CD14-positive monocyte (primary cell): ENCODE results near the gene TUBB6. TPM values are rescaled to one million over a fixed set of nuclear protein-coding genes. Genes with fewer than 3 reads are reported as not detected.

Source experiments
- DNase-seq, 3 donors: peaks; one replicate each; pipeline ENCODE4 v3.0.0-alpha.2; 2011 to 2022
- H2AFZ ChIP-seq: 2 replicates; pipeline ENCODE4 v1.6.0; 2012; ENCODE audit warnings: mild to moderate bottlenecking, low read depth, low read length, inconsistent platforms; ENCODE audit not compliant: insufficient read depth, poor library complexity, severe bottlenecking
- H3K27ac ChIP-seq, 2 donors: 1 replicate in 1 of 2; 2 replicates in 1 of 2; pipeline ENCODE4 v1.5.1; 2012 to 2013; ENCODE audit warnings: low read length in 2 of 2, control low read depth in 1 of 2, inconsistent platforms in 1 of 2, low read depth in 1 of 2, mild to moderate bottlenecking in 1 of 2
- H3K27me3 ChIP-seq, 2 donors: one replicate each; pipeline versions ENCODE4 v1.6.0 to v1.6.1; 2011 to 2013; ENCODE audit warnings: low read length in 2 of 2; ENCODE audit not compliant: control insufficient read depth in 2 of 2, insufficient read depth in 2 of 2
- H3K36me3 ChIP-seq, 2 donors: replicated peaks in 1 of 2; 1 replicate in 1 of 2; 2 replicates in 1 of 2; pipeline versions ENCODE4 v1.5.1 to v1.6.1; 2012 to 2013; ENCODE audit warnings: low read length in 2 of 2, control low read depth in 1 of 2, inconsistent platforms in 1 of 2, mild to moderate bottlenecking in 1 of 2; ENCODE audit not compliant: insufficient read depth in 2 of 2, control insufficient read depth in 1 of 2
- H3K4me1 ChIP-seq, 2 donors: 1 replicate in 1 of 2; 2 replicates in 1 of 2; pipeline versions ENCODE4 v1.5.1 to v1.6.1; 2012 to 2013; ENCODE audit warnings: low read length in 2 of 2, control low read depth in 1 of 2, inconsistent platforms in 1 of 2, mild to moderate bottlenecking in 1 of 2, moderate library complexity in 1 of 2; ENCODE audit not compliant: insufficient read depth in 2 of 2, control insufficient read depth in 1 of 2
- H3K4me2 ChIP-seq: replicated peaks from 2 replicates; pipeline ENCODE3; 2012; ENCODE audit warnings: low read length, moderate library complexity, mild to moderate bottlenecking; ENCODE audit not compliant: poor library complexity, severe bottlenecking; ENCODE audit errors: extremely low read depth
- H3K4me3 ChIP-seq, 3 experiments: fragments of 200-600 bp in 1 of 3; sonication (generic) in 1 of 3; replicated peaks in 1 of 3; 1 replicate in 2 of 3; 2 replicates in 1 of 3; pipeline ENCODE4 v1.5.1; 2011 to 2013; ENCODE audit warnings: low read length in 3 of 3, mild to moderate bottlenecking in 3 of 3, control low read depth in 2 of 3, low read depth in 2 of 3, inconsistent platforms in 1 of 3, moderate library complexity in 1 of 3
- H3K79me2 ChIP-seq: 2 replicates; pipeline ENCODE4 v1.6.0; 2012; ENCODE audit warnings: mild to moderate bottlenecking, control low read depth, inconsistent platforms, low read length, moderate library complexity; ENCODE audit not compliant: insufficient read depth
- H3K9ac ChIP-seq: 2 replicates; pipeline ENCODE4 v1.6.0; 2017; ENCODE audit warnings: low read length, mild to moderate bottlenecking; ENCODE audit not compliant: insufficient read depth, poor library complexity, severe bottlenecking
- H3K9me3 ChIP-seq, 2 donors: replicated peaks in 1 of 2; 1 replicate in 1 of 2; 2 replicates in 1 of 2; pipeline versions ENCODE4 v1.5.1 to v1.6.1; 2012 to 2013; ENCODE audit warnings: low read length in 2 of 2, control low read depth in 1 of 2; ENCODE audit not compliant: control insufficient read depth in 1 of 2, insufficient read depth in 1 of 2
- H4K20me1 ChIP-seq: 2 replicates; pipeline ENCODE4 v1.6.0; 2012; ENCODE audit warnings: mild to moderate bottlenecking, low read length, control low read depth, moderate library complexity; ENCODE audit not compliant: insufficient read depth
- H3K27ac Mint-ChIP-seq, 7 donors: one replicate each; pipeline ENCODE4 v1.8.0; 2020; ENCODE audit warnings: mild to moderate bottlenecking in 7 of 7, mixed read lengths in 7 of 7, moderate library complexity in 6 of 7, inconsistent platforms in 2 of 7
- H3K27me3 Mint-ChIP-seq, 3 donors: one replicate each; pipeline ENCODE4 v1.8.0; 2021 to 2022; ENCODE audit warnings: low read depth in 3 of 3, mild to moderate bottlenecking in 3 of 3, mixed read lengths in 3 of 3, moderate library complexity in 3 of 3, inconsistent platforms in 1 of 3
- H3K36me3 Mint-ChIP-seq, 2 donors: one replicate each; pipeline ENCODE4 v1.8.0; 2020; ENCODE audit warnings: mixed read lengths in 2 of 2, inconsistent platforms in 1 of 2, mild to moderate bottlenecking in 1 of 2
- H3K4me1 Mint-ChIP-seq: one replicate; pipeline ENCODE4 v1.8.0; 2020; ENCODE audit warnings: mild to moderate bottlenecking, mixed read lengths
- H3K4me3 Mint-ChIP-seq, 2 donors: one replicate each; pipeline ENCODE4 v1.8.0; 2020; ENCODE audit warnings: mild to moderate bottlenecking in 2 of 2, mixed read lengths in 2 of 2, moderate library complexity in 1 of 2
- H3K9me3 Mint-ChIP-seq, 7 donors: one replicate each; pipeline ENCODE4 v1.8.0; 2020 to 2022; ENCODE audit warnings: mixed read lengths in 7 of 7, mild to moderate bottlenecking in 6 of 7, moderate library complexity in 6 of 7, inconsistent platforms in 2 of 7
- WGBS: methylation state at CpG from one replicate; pipeline ENCODE4 v1.1.5; 2013; ENCODE audit warnings: missing lambda C conversion rate; ENCODE audit not compliant: insufficient coverage; 5-methylcytosine and 5-hydroxymethylcytosine counted together
- intact Hi-C, 2 donors: fragments of 100-400 bp; cut with micrococcal nuclease; formaldehyde crosslinking; loops; one replicate each; pipeline versions ENCODE4 v1.15.0 to v1.15.1; 2023
- polyA plus RNA-seq, 3 donors: library from polyadenylated mRNA; depleted of rRNA in 1 of 3; unstranded in 2 of 3; stranded (reverse) in 1 of 3; fragments of 300-500 nt in 2 of 3; fragments of >200 nt in 1 of 3; fragmentation: Illumina TruSeq in 2 of 3; gene quantifications; 1 replicate in 2 of 3; 2 replicates in 1 of 3; pipeline ENCODE4 v1.2.3, GENCODE V29; 2012 to 2021
- TF ChIP-seq, protein P1 (sequence below): fragments of 200-600 bp; IDR thresholded peaks from one replicate; pipeline ENCODE4 v1.8.0; 2022; ENCODE audit warnings: antibody characterized with exemption, mild to moderate bottlenecking

TUBB6 gene
- polyA plus RNA-seq, 3 donors: 15.8 to 34.9 (median 27.6) TPM

DNA sequence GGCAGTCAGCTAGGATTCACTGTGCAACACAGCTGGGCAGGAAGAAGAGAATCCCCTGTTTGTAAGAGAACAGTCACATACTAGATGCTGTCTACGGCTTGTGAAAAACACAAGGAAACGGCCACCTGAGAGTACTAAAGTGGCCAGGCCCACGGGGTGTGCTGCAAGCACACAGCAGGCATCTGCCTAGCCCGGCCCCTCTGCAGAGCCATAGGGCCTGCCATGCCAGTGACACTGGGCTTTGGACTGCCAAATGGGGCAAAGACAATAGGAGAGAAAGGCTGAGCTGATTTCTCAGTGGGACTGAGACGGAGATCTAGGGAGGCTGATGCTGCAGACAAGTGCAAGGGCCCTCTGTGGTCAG lies 10.3 kb downstream of the TUBB6 start:
- peak overlapping the region; percentile 42 to 92 (median 68) for H3K27ac Mint-ChIP-seq
- 61% methylated on average over 5 of the region's 5 CpGs for WGBS

DNA sequence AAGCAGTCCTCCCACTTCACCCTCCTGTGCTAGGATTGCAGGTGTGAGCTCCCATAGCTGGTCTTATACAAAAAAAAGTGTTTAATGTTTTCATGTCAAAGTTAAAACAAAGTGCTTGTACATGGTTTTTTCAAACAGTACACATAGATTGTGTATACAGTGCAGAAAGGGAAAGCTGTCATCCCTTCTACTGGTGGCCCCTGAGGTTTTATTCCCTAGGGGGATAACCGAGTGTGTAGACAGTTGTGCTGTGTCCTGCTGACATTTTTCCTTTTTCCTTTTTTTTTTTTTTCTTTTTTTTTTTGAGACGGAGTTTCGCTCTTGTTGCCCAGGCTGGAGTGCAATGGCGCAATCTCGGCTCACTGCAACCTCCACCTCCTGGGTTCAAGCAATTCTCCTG lies 10.8 kb downstream of the TUBB6 start:
- intact Hi-C loops: no loop called here
- Histone ChIP-seq H3K9ac (no peak overlapping the region), H3K79me2 (no peaks in the 10 kb centered on the region), H3K9me3 (no peaks in the 10 kb centered on the region), H3K27ac (peak overlapping the region in 1 of 2 donors; percentile 56), H4K20me1 (no peaks in the 10 kb centered on the region), H3K27me3 (no peaks in the 10 kb centered on the region), H2AFZ (no peak overlapping the region), H3K4me3 (no peak overlapping the region), H3K36me3 (peaks cover 9 to 47% of the 10 kb centered on the region in 2 donors), H3K4me1 (peaks cover 14% of the 10 kb centered on the region in 2 donors), H3K4me2 (no peak overlapping the region)
- peak overlapping the region in 4 of 7 donors; percentile 40 to 92 (median 68) for H3K27ac Mint-ChIP-seq
- TF ChIP-seq, protein P1, sequence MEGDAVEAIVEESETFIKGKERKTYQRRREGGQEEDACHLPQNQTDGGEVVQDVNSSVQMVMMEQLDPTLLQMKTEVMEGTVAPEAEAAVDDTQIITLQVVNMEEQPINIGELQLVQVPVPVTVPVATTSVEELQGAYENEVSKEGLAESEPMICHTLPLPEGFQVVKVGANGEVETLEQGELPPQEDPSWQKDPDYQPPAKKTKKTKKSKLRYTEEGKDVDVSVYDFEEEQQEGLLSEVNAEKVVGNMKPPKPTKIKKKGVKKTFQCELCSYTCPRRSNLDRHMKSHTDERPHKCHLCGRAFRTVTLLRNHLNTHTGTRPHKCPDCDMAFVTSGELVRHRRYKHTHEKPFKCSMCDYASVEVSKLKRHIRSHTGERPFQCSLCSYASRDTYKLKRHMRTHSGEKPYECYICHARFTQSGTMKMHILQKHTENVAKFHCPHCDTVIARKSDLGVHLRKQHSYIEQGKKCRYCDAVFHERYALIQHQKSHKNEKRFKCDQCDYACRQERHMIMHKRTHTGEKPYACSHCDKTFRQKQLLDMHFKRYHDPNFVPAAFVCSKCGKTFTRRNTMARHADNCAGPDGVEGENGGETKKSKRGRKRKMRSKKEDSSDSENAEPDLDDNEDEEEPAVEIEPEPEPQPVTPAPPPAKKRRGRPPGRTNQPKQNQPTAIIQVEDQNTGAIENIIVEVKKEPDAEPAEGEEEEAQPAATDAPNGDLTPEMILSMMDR: no peak
- no peak overlapping the region for H3K4me3 Mint-ChIP-seq
- H3K9me3 Mint-ChIP-seq: peaks cover 0 to under 1% (median 0%) of the 10 kb centered on the region in 7 donors
- peaks cover 13% of the 10 kb centered on the region for H3K4me1 Mint-ChIP-seq
- WGBS: no CpG with 5 or more reads among the region's 5 CpGs
- no peak for DNase-seq
- H3K36me3 Mint-ChIP-seq: peaks cover 17 to 29% of the 10 kb centered on the region in 2 donors
- no peaks in the 10 kb centered on the region for H3K27me3 Mint-ChIP-seq

More for the DNA sequence above, 10.3 kb downstream of the TUBB6 start:
- no peak overlapping the region for H3K4me3 Mint-ChIP-seq
- no peak overlapping the region for H3K4me3 ChIP-seq
- H3K4me1 ChIP-seq: peaks cover 14% of the 10 kb centered on the region in 2 donors
- peaks cover 17 to 28% of the 10 kb centered on the region in 2 donors for H3K36me3 Mint-ChIP-seq
- no peaks in the 10 kb centered on the region for H3K9me3 ChIP-seq
- no peaks in the 10 kb centered on the region for H4K20me1 ChIP-seq
- H2AFZ ChIP-seq: no peak overlapping the region
- H3K36me3 ChIP-seq: peaks cover 9 to 47% of the 10 kb centered on the region in 2 donors
- TF ChIP-seq, protein P1: no peak
- intact Hi-C loops: no loop called here
- H3K4me1 Mint-ChIP-seq: peaks cover 13% of the 10 kb centered on the region
- DNase-seq: no peak
- H3K9ac ChIP-seq: no peak overlapping the region
- H3K4me2 ChIP-seq: no peak overlapping the region
- no peaks in the 10 kb centered on the region for H3K27me3 Mint-ChIP-seq
- H3K27ac ChIP-seq: peak overlapping the region; percentile 17 to 56
- no peaks in the 10 kb centered on the region for H3K9me3 Mint-ChIP-seq
- H3K79me2 ChIP-seq: no peaks in the 10 kb centered on the region
- no peaks in the 10 kb centered on the region for H3K27me3 ChIP-seq
